Non-pigmented ciliary epithelial cell (primary cell): Measurements from ENCODE around the gene NAB1.

ENCODE experiments used
- DNase-seq: peaks from one replicate; pipeline ENCODE4 v3.0.0-alpha.2; 2010; ENCODE audit warnings: low read depth

The NAB1 gene

DNA sequence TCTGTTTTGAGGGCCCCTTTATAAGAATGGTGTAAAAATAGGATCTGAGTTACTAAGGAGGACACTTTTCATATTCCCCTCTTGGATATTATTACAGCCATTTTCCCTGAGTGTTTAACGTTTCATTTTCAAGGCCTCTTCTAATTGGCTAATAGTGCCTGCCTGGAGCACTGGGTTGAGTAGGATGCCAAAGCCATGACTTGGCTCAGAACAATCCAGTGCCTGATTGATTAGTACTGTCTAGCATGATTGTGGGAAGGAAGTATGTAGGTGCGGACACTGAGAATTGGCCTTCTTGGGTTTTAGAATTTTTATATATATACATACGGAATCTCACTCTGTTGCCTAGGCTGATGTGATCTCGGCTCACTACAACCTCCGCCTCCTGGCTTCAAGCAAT lies 66.1 kb downstream of the NAB1 start:
- no peak for DNase-seq

DNA sequence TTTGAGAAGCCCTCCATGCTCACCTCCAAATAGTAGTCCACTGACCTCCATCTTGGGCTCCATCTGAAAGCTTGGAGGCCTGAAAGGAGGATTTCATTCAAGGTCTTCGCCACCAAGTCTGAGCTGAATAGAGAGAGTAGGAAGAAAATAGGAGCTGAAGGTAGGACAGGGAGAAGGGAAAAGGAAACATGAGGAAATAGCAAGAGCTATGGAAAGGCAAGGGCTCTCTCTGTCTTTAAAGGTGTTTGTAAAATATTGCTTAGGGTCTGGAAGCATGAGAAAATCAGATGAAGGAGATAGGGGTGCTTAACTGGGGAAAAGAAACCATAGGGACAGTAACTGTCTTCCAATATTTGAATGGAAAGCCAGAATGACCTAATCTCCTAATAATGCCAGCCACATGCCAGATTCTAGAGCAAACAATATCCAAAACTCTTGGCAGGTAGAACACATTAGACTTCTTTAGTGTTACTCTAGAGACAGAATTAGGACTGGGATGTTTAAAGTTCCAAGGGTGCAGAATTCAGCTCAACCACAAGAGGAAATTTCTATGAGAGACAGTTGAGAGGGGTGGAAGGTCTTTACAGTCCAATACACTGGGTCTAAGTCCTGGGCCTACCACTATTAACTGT lies 67.4 kb downstream of the NAB1 start:
- no peak for DNase-seq

DNA sequence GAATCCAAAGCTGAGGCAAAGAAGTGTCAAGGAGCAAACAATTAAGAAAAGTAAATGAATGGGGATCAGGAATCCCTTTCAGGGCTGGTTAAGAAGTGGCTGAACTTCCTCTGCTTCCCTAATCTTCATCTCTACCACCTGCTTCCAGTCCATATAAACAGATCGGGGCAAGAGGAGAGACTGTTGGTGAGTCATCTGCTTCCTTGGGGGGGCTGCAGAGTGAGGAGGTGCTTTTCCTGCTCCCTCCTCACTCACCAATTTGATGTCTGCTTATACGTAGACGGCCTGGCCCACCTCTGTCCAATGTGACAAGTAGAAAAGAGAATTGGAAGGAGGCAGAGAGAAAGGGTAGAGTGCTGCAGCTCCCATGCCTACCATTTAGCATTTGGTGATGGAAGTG lies 68.4 kb downstream of the NAB1 start:
- DNase-seq, result no peak

DNA sequence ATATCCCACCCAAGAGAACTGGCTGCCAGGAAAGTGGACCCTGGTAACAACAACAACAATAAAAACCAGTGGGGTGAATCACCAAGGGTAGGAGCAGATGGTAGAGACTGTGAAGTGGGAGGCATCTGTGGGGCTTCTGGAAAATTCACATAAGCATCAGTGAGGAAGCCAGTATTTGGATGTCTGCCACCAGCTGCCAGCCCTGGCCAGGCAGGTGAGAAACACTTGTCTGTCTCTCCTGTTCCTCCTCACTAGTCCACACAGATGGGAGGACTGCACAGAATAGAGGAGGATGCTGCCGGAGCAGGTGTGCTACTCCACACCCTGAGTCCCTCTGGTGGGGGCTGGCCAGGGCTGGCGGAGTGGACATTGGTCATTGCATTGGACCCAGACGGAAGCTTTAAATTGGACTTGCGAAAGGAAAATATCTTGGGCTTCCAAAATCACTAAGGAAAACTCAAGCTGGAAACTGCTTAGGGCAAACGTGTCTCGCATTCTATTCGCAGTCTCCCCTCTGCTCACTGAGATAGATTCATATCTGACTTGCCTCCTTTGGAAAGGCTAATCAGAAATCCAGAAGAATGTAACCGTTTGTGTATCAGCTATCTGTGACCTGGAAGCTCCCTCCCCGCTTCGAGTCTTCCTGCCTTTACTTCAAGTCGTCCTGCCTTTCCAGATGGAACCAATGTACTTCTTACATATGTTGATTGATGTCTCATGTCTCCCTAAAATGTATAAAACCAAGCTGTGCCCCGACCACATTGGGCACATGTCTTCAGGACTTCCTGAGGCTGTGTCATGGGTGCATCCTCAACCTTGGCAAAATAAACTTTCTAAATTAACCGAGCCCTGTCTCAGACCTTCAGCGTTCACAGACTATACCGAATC lies 69.1 kb downstream of the NAB1 start:
- no peak for DNase-seq

DNA sequence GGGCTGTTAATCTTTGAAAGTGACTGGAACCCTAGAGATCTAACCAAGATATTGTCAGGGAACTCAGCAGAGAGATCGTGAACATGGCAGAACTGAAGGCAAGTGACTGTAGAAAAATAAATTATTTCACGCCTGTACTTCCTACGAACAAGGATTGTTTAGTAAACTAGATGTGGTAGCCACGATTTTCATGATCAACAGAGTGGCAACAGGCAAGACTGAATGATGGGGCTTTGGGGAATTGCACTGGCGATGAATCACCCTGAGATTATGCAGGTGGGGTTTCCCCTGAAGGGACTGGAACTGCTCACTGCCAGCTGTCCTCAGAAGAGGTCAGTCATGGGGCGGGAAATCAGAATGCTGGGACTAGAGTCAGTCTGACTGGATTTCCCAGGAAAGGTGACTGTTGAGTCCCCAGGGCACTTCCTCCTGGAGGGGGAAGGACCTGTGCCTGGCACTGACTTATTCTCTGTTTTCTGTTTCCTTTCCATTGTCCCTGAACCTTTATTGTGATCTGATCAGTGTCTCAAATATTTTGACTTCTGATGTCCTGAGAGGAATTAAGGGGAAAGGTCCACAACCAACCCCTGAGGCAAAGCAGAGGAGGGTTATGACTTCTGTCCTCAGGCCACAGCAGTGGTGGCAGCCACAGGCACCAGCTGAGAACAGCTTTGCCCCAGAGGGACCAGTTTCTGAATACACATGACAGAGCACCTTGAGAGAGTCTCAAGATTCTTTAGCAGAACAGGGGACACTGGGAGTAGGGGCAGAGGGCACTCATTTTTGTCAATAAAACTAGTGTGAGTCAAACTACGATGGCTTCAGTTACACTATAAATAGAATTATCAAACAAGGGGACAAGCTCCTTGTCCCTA lies 70.0 kb downstream of the NAB1 start:
- no peak for DNase-seq

DNA sequence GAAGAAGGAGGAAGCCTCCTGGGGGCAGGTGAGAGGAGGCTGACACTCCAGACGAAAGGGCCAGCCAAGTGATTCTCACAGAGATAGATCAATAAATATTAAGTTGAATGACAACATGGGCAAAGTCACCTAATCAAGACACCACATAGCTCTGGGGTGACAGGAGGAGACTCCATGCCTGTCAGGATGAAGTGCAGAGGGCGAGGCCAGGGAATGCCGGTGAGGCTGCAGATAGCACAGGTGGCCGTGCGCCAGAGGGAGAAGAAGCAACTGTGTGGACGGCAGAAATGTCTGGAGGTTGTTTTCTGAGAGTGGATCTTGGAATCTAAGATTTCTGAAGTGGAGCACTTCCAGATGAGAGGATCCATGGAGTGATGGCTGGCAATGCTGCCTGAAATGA lies 71.4 kb downstream of the NAB1 start:
- DNase-seq, result no peak

DNA sequence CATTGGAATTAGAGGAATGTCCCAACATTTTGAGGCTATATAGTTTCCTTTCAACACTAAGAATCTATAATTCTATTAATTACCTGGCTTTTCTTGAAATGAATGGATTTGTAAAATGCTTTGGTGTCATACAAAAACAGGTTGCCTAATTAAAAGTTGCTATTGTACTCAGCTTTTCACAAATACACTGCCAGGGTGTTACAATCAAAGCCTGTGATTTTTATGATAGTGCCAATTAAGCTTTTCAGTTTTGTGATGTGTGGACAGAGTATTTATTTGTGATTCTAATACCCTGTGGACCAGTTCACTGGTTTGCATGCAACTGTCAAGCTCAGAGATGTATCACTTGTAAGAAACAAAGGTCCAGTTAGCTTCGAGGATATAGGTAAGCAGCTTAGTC lies 71.8 kb downstream of the NAB1 start:
- DNase-seq, result no peak

DNA sequence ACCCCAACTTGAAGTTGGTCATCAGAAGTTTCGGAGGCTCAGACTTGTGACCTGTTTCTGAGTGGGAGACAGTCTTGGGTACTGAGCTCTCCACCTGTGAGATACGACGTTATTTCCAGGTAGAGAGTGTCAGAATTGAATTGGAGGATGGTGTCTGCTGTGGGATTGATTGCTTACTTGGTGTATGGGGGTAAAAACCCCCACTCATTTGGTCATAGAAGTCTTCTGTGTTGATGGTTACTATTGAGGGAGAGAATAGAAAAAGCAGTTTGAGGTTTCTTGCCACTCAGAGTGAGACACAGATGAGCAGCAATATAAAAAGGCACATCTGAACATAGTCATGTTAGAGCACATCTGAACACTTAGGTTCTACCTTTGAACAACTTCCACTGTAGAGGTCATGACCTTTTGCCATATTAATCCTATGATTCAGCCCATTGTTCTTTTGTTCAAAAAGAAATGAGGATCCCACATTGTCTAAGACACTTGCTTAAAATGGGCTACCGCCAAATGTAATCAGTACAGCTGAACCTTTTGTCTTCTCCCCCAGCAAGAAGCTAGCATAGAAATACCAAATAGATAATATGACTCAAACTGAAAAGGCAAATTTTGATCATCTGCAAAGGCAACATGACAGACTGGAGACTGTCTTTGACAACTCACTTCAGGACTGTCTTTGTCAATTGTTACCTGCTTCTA lies 73.3 kb downstream of the NAB1 start:
- DNase-seq, result no peak

DNA sequence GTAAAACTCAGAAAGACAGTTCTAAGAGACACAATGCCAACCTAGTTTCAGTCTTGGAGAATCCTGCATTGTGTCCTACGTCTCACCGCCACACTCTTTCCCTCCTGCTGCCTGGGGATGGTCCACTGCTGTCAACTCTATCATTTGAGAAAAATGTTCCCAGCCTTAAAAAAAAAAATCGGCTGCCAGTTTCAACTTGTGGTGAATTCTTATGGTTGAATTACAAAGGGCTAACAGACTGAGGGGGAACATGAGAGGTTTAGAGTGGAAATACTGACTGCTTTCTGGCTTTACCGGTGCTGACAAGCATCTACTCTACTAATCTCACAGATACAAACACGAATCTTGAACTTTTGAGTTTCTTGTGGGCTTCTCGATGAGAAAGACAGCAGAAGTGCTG lies 74.0 kb downstream of the NAB1 start:
- no peak for DNase-seq

DNA sequence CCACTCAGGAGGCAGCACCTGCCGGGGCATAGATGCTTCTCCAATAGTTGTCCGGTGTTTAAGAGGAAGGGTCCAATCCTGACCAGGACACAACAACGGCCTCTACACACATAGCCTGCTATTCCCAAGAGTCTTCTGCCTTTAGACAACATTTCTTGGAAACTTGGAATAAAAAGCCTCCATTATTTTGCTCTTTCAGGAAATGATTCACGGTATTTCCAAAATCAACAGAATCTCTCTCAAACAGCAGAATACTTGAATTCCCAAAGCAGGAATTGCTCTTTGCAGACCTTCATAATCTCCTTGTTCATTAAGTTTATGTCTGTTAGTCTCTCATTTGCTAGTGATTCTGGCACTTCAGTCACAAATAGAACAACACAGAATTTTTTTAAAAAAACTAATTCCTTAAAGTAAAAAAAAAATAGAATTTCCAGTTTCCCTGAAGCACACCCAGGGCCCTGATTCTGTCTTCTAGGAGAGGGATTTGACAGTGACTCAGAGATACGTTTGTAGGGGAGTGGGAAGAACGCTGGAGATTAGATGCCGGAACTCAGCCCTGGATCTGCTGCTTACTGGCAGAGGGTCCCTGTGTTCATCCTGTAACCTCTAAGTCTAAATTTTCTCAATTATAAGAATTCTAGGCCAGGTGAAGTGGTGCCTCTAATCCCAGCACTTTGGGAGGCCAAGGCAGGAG lies 74.7 kb downstream of the NAB1 start:
- DNase-seq, result no peak

DNA sequence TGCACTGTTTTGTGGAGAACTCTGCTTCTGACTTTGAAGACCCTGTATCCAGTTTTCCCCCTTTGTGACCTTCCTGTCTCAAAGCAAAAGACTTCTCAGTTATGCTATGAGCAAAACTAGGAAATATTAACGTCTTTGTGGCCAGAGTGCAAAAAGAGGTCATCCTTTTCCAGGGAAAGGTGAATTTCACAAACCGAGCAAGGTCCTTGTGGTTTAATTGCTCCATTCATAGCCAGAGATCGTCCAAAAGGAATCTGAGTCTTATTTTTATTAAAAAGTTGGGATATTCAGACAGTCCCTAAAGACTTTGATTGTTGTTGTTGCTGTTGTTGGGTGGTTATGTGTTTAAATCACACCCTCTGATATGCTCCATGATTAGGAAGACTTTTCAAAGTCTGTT lies 77.4 kb downstream of the NAB1 start:
- no peak for DNase-seq

DNA sequence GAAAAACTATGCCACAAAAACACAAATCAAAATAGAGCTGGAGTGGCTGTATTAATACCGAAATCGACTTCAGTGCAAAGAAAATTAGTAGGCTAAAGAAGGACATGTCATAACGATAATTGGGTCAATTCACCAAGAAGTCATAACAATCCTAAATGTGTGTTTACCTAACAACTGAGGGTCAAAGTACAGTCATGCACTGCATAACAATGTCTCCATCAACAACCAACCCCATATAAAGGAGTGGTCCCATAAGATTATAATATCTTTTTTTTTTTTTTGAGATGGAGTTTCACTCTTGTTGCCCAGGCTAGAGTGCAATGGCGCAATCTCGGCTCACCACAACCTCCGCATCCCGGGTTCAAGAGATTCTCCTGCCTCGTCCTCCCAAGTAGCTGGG lies 87.5 kb downstream of the NAB1 start:
- no peak for DNase-seq

DNA sequence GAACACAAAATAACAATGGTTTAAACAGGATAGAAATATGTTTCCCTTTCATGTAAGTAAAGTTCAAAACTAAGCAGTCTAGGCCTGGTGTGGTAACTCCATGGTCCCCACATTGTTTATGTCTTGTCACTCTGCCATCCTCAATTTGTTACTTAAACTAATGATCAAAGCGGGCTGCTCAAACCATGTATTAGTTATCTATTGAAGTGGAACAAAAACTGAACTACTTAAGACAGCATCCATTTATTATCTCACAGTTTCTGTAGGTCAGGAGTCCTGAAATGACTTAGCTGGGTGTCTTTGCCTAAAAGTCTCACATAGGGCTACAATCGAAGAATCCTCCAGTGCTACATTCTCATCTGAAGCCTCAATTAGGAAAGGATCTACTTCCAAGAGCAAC lies 91.6 kb downstream of the NAB1 start:
- no peak for DNase-seq
